GM12872 (cell line): Measurements from ENCODE around the gene IRX1.

Experiments used
- CTCF ChIP-seq: IDR thresholded peaks from 3 replicates; pipeline ENCODE4 v1.5.1; 2011; ENCODE audit warnings: low read depth, mild to moderate bottlenecking, low read length, moderate library complexity; ENCODE audit not compliant: insufficient read depth

Gene IRX1

GRCh38 chr5:3598207-3598606 is 2.6 kb downstream of the IRX1 start:
- TF ChIP-seq CTCF, result no peak

DNA sequence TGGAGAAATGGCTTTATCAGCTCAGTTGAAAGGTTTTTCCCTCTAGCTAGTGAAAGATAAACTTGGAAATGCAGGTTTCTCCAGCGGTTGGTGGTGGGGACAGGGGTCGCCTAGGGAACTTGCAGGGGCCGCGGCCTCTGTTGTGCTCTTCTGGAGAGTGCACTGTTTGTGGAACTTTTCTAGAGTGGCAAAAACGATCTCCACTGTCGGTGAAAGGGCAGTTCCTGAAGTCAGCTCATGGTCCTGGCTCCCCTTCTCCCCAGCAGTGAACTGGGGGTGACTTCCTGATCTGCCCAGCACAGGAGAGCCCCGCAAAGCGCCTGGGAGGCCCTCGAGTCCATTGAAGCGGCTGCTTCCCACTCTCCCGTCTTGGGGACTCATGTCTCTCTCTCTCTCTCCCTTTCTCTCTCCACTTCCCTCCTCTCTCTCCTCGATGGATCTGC is 3.2 kb downstream of the IRX1 start:
- no peak for TF ChIP-seq CTCF

GRCh38 chr5:3599226-3600105 is 3.8 kb downstream of the IRX1 start:
- no peak for TF ChIP-seq CTCF

DNA sequence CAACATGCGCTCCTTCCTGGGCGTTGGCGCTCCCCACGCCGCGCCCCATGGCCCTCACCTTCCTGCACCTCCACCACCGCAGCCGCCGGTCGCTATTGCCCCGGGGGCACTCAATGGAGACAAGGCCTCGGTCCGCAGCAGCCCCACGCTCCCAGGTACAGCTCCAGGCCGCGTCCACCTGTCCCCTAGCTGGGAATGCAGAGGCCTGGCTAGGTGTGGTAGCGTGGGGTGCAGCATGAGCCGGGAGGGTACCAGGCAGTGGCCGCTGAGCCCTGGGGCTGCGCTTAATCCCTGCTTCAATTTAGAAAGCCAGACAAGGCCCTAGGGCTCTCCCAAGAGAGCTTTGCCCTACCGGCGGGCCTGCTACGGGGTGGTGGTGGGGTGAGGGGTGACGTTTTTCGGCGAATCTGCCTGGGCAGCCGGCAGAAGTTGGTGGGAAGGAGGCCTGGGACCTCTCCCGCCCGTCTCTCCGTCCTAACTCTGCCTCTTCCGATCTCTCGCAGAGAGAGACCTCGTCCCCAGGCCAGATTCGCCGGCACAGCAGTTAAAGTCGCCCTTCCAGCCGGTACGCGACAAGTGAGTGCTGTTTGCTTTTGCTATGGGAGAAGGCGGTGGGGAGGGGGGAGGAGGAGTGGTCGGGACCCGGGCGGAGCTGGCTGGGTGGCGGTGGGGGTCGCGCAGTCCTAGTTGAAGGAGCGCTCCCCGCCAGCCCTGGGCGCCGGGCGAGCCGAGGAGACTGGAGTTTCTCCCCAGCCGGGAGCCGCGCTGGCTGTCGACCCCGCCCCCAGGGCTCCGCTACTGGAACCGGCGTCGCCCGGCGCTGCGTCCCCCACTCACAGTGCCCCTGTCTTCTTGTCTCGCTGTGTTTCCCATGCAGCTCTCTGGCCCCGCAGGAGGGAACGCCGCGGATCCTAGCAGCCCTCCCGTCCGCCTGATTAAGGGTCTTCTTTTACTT is 4.8 kb downstream of the IRX1 start:
- TF ChIP-seq CTCF, result no peak

DNA sequence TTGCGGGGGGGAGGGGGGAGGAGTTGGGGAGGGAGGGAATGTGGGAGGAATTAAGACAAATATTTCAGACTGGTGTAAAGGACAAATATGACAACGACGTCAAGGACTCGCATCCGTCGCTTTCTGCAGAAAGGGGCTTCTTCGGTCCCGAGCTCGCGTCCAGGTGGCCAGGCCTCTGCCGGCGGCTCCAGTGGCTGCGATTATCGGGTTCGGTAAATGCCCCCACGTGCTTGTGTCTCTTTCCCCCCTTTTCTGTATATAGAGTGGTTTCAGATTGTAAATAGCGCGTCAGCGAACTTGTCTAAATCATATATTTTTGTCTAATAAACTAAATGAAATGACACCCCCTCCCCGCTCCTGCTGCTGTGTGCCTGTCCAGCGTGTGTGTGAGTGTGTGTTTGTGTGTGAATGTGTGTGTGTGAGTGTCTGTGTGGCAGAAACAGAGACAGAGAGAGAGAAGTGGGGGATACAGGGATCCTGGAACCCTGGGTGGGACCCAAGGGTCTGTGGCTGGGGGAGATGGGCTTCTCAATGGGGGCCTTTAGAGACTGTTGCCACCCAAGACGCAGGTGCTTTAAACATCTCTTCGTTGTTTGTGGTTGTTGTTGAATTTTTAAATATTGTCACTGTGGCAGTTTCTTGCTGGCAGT is 5.6 kb downstream of the IRX1 start:
- TF ChIP-seq CTCF, result no peak

DNA sequence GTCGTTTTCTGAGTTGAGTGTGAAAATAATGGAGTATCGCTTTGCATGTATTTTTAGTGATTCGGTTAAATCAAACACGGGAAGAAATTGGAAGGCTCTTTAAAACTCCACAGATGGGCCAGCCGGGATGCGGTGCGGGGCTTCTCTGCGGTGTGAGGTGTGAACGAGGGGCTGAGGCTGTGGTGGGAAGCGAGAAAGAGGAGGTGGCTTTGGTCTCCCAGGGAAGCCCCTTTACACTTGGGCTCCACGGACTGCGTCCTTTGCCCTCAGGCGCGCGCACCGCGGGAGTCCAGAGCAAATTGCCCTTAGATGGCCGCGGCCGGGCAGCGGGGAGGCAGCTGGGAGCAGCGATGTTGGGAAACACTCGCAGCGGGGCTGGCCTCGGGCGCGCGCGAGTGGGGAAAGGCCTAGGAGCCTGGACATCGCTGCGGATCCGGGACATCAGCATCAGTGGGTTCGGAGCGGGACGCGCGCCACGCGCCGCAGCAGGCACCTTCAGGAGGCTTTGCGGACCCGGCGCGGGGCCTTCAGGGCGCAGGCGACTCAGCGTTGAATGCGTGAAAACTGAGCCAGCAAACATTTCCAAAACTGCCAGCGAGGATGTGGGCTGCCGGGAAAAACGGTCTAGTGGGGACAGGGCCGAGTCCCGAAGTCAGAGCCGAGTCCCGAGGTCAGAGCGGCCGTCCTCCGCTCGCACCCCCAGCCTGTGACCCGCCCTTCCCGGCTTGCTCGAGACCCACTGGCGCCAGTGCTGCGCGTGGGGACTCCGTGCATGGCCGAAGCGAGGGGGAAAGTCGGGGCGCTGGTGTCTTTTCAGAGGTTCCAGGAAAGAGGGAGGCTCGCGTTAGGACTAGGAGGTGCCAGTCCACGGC is 6.5 kb downstream of the IRX1 start:
- TF ChIP-seq CTCF, result no peak
